GM19240 (cell line): ENCODE data around the gene P4HA2.

Source experiments
- DNase-seq: peaks from one replicate; pipeline ENCODE4 v3.0.0; 2011; ENCODE audit warnings: low spot score; ENCODE audit not compliant: insufficient read length

P4HA2 gene

GRCh38 chr5:132224716-132225115 is 2.9 kb downstream of the P4HA2 start:
- no peak for DNase-seq

DNA sequence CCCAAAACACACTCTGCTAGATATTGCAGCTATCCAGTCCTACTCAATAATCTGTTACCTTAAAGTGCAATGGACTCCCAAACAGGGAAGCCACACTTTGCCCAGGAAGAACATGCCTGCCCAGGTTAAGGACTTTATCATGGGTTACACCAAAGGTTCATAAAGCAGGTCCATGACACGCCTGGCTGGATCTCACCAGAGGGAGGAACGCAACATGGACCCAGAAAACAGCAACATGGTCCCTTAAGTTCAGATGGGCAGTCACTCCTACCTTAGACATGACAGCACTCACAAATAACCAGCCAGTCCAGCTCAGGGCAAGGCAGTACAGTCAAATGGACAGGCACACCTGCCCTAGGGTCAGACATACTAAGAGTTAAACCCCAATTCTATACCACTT is 3.8 kb downstream of the P4HA2 start:
- DNase-seq: no peak

GRCh38 chr5:132222649-132223038 is 5.0 kb downstream of the P4HA2 start:
- DNase-seq: no peak

GRCh38 chr5:132221781-132222648 is 5.6 kb downstream of the P4HA2 start:
- DNase-seq: no peak

- no peak for DNase-seq
These were observed 7.2 kb downstream of the P4HA2 start for GRCh38 chr5:132220491-132220890.

- no peak for DNase-seq
These were observed 7.7 kb downstream of the P4HA2 start for GRCh38 chr5:132219981-132220380.

DNA sequence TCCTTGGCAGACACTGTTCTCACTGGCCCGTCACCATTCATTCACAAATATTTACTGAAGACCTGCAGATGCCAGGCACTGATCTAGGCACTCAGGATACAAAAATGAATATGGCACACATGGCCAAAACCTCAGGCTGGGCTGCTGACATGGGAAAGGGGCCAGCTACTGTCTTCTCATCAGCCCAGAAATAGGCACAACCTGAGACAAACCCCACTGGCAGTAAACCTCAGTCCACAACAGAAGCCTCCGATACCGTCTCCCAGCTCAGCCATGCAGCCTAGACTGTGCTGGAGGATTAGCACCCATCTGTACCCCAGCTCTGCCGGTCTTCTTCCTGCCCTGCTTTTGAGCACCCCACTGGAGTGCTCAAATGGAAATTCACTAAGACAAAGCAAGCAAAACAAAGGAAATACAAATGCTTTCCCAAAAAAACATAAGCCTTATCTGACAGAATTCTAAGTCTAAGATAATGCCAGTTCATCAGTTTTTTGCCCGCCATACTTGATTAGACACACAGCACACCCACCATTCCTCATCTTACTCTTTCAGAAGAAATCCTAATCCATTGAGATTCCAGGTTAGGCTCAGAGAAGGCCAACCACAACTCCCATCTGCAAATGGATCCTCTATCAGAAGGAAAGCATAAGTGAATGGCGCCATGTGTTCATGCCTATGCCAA is 8.2 kb downstream of the P4HA2 start:
- DNase-seq: no peak

DNA sequence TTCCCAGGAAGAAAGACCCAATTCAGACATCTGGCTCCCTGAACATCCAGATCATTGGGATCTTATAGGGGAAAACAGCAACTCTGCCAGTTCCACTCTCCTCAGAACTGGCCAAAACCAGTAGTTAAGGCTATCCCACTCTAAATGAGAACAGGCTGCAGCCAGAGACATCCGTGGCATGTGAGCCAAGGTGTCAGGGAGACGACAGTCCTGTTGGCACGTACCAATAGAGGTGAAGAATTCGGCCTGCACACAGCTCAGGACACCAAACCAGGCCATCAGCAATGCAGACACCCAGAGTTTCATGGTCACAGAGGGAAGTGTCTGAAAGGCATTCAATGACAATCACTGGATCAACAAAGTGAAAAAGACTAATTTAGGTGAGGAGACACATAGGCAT is 9.3 kb downstream of the P4HA2 start:
- DNase-seq: no peak

DNA sequence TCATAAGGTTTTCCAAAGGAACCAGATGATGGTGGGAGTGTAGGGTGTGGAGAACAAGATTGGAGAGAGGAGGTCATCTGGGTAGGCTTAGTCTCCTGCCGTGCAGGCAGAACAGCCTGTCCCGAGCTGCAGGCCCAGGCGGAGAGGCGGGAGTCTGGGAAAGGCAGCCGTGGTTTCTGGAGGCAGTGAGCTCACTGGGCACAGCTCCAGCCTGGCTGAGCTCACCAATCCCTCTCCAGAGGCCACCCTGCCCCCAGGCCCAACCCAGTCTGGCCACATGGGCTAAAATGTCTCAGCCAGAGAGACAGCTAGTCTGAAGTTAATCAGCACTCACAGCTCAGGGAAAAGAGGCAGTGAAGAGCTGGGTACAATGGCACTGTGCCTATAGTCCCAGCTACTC is 12.3 kb downstream of the P4HA2 start:
- no peak for DNase-seq

DNA sequence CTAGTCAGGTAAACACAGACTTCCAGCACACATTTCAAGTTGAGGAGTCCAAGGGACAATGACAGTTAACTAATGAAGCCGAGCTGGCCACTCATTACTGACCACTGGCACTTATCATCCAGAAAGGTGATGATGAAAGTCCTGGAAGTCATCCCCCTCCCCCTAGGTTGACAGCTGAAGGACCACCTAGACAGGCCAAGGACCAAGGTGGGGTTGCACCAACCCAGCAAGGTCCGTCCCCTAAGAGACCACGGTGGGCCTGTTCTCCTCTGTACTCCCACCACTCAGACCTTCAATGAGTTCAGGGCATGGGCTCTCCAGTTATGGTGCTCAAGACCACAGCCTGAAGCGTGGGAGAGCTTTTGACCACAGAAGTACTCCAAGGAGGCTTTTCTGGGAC is 13.2 kb downstream of the P4HA2 start:
- DNase-seq: no peak

- DNase-seq: no peak
These were observed 14.0 kb downstream of the P4HA2 start for GRCh38 chr5:132213666-132214065.

GRCh38 chr5:132211787-132212186 is 15.9 kb downstream of the P4HA2 start:
- no peak for DNase-seq

DNA sequence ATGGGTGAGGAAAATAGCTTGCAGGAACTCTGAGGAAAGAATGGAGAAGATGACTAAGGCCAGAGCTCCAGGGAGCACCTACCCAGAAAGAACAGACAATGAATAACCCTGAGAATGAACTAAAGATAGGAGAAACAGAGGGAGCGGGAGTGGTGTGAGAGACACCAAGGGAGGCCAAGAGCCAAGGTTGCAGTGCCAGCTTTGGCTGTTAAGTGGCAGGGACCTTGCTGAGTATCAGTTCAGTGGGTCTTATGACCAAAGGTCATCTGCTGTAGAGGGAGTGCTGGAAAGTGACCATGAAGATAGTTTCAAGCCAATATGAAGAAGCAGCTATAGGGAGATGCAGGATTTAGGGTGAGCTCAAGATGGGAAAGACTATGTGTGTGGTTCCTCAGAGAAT is 16.7 kb downstream of the P4HA2 start:
- DNase-seq: no peak

- no peak for DNase-seq
These were observed 17.6 kb downstream of the P4HA2 start for GRCh38 chr5:132209901-132210545.

DNA sequence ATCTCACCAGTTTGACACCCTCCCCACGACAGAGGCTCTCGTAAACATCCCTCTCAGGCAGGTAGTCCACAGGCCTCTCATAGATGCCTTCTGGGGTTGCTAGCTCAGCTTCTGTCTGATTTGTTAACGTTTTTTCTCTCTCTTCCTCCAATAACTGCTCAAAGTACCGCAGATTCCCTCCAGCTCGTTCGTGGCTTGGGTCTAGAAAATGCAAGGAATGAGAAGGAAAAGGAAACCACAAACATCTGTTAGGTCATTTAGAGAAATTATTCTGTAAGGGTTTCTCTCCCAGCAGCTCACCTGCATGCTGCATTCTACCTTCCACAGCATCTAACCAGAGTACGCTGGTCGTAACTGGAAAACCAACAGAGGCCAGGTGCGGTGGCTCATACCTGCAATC is 18.5 kb downstream of the P4HA2 start:
- no peak for DNase-seq

- DNase-seq: no peak
These were observed 19.9 kb downstream of the P4HA2 start for GRCh38 chr5:132207778-132208177.

DNA sequence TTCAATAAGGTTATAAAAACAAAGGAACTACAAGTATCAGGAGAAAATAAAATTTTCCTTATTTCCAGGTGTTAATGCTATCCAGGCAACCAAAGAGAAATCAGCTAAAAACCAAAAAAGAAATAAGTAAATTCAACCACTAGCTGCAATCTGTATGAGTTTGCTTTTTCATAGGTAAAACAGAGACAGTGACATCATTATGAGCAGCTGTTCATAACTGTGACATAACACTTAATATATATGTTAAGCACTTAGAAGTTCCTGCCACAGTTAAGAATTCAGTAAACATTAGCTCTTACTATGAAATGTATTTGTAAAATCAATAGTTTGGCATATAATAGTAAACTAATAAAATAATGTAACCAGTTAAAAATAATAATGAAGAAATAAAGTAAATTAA is 20.9 kb downstream of the P4HA2 start:
- no peak for DNase-seq

DNA sequence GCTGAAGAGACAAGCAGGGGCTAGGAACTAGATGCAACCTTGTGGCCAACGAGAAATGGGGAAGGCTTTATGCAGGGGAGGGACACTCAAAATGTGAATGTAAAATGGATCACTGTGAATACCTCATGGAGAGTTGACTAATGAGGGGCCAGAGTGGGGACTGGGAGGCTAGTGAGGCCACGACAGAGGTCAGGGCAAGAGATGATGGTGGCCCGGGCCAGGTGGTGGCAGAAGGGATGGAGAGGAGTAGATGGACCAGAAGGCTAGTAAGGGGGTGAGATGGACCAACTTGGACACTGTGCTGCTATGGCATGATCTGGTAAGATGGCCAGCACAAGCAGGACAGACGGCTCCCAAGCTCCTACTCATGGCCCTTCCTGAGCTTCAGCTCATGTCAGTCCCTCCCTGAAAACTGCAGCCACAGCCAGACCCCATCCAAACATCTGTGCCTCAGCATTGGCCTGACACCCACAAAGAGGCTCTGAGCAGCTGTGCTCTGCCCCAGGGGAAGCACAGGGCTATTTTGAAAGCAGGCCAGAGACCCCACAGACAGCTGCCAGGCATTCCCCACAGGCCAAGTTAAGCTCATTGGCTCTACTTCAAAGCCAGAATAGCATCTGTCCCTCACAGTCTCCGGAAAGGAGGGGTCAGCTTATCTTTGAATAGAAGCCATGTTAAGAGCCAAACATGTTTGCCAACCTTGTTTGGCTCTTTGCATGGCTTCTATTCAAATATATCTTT is 22.1 kb downstream of the P4HA2 start:
- DNase-seq: no peak

GRCh38 chr5:132204371-132205135 is 23.1 kb downstream of the P4HA2 start:
- DNase-seq: no peak

DNA sequence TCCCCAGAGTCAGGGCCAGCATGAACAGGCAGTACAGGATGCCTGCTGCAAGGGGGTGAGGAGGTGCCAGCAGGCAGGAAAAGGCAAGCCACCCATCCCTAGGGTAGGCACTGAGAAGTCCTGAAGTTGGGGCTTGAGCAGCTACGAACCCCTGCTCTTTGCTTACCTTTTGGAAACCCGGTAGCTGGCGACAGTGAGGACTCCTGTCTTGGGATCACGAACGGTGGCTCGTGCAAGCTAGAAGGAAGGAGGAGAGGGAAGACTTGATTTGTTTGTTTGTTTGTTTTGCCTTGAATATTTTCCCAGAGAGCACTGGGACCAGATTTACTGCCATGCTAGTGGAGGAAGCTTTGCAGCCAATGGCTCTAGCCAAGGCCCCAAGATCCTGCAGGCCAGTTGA is 23.7 kb downstream of the P4HA2 start:
- no peak for DNase-seq

GRCh38 chr5:132203464-132203818 is 24.2 kb downstream of the P4HA2 start:
- no peak for DNase-seq
